ENCODE measurements around the gene NR5A2. TPM values are rescaled to one million over a fixed set of nuclear protein-coding genes. Genes with fewer than 3 reads are reported as not detected.

Gene NR5A2
- total RNA-seq, 2 donors from 2014 or later: 98.3 to 202 TPM

GRCh38 chr1:200075522-200075921, 48.0 kb downstream of the NR5A2 start:
- ATAC-seq (peak; percentile 15), DNase-seq (peak in 1 of 4 donors; percentile 28)
- WGBS, 2 donors: 28 to 39% methylated on average over 8 of the region's 8 CpGs
- intact Hi-C loops (cut with DNase I): no loop called here
- no peaks in the 10 kb centered on the region for H3K36me3 ChIP-seq (replicated peaks in 1 of 2; ENCODE audit: insufficient read depth in 1 of 2, low read depth in 2 of 2)
- H3K27me3 ChIP-seq: no peaks in the 10 kb centered on the region
- no peak for TF ChIP-seq POLR2A (IDR thresholded peaks at IDR 0.05)
- no peak for TF ChIP-seq CTCF (IDR thresholded peaks at IDR 0.05)
- H3K27ac ChIP-seq: peak overlapping the region; percentile 18 to 81 (median 68)
- no peak overlapping the region for H3K4me3 ChIP-seq
- no peaks in the 10 kb centered on the region for H3K9me3 ChIP-seq
- peaks cover 87% of the 10 kb centered on the region for H3K4me1 ChIP-seq

- Histone ChIP-seq H3K27ac (peak overlapping the region; percentile 46 to 81 (median 68)), H3K27me3 (no peaks in the 10 kb centered on the region), H3K4me3 (no peak overlapping the region), H3K36me3 (replicated peaks in 1 of 2; ENCODE audit: insufficient read depth in 1 of 2, low read depth in 2 of 2) (no peaks in the 10 kb centered on the region), H3K9me3 (no peaks in the 10 kb centered on the region), H3K4me1 (peaks cover 87% of the 10 kb centered on the region)
- intact Hi-C loops (cut with DNase I): no loop called here
- ATAC-seq: peak; percentile 91
- DNase-seq: peak; percentile 71 to 90 (median 84)
- WGBS, 2 donors: 4 to 12% methylated on average over 9 of the region's 9 CpGs
- peak in 2 of 3 donors; percentile 10 to 29 for TF ChIP-seq POLR2A (IDR thresholded peaks at IDR 0.05)
- TF ChIP-seq CTCF (IDR thresholded peaks at IDR 0.05): no peak
Observed at GRCh38 chr1:200075938-200076546, 48.5 kb downstream of the NR5A2 start.

GRCh38 chr1:200079232-200079940, 51.9 kb downstream of the NR5A2 start:
- ATAC-seq (no peak), DNase-seq (no peak)
- 42 to 43% methylated on average over 8 of the region's 8 CpGs for WGBS, 2 donors
- peaks cover 0 to under 1% of the 10 kb centered on the region in 2 donors for H3K36me3 ChIP-seq (replicated peaks in 1 of 2; ENCODE audit: insufficient read depth in 1 of 2, low read depth in 2 of 2)
- intact Hi-C loops (cut with DNase I): no loop called here
- H3K27me3 ChIP-seq: no peaks in the 10 kb centered on the region
- peak overlapping the region in 3 of 4 donors; percentile 19 to 55 (median 33) for H3K27ac ChIP-seq
- no peak overlapping the region for H3K4me3 ChIP-seq
- peaks cover 77% of the 10 kb centered on the region for H3K4me1 ChIP-seq
- no peaks in the 10 kb centered on the region for H3K9me3 ChIP-seq
- TF ChIP-seq CTCF (IDR thresholded peaks at IDR 0.05) (no peak), POLR2A (IDR thresholded peaks at IDR 0.05) (no peak)

- TF ChIP-seq CTCF (IDR thresholded peaks at IDR 0.05) (no peak), POLR2A (IDR thresholded peaks at IDR 0.05) (no peak)
- WGBS, 2 donors: 29 to 31% methylated on average over 5 of the region's 5 CpGs
- Histone ChIP-seq H3K9me3 (no peaks in the 10 kb centered on the region), H3K27ac (peak overlapping the region in 2 of 4 donors; percentile 12 to 55), H3K36me3 (replicated peaks in 1 of 2; ENCODE audit: insufficient read depth in 1 of 2, low read depth in 2 of 2) (peaks cover 0 to 2% of the 10 kb centered on the region in 2 donors), H3K4me3 (no peak overlapping the region), H3K4me1 (peaks cover 79% of the 10 kb centered on the region), H3K27me3 (no peaks in the 10 kb centered on the region)
- intact Hi-C loops (cut with DNase I): no loop called here
- no peak for ATAC-seq
- DNase-seq: no peak
Observed at GRCh38 chr1:200081151-200081968, 53.9 kb downstream of the NR5A2 start.

Measured in body of pancreas (tissue), 4 donors.